ENCODE measurements around the gene SLC4A4.

The SLC4A4 gene

DNA sequence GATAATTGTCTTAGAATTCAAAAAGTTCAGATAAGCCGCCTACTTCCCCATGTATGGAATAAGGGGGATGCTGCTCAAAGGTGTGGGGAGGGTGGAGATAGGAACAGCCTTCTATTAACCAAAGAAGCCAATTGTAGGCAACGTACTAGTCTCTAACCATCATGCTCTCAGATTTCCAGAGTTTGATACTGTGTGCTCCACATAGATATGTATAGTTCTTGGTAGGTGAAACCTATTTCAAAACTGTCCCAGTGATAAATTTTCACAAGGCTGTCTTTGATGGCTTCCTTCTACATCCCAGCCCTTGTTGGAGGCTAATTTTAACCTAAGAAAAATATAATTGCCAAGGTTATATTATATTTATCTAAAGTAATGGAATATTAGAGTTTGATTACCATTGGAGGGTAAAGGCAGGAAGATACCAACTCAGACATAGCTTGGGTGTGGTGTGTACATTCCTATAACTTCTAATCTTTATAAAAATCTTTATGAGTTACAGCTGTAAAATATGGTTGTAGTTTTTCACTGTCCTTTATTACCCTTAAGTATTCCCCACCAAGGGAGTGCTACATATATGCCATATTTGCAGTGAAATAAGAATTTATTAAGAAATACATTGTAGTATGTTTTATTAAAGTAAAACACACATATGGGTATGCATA, 87.7 kb downstream of the SLC4A4 start:
- no peak for DNase-seq

DNA sequence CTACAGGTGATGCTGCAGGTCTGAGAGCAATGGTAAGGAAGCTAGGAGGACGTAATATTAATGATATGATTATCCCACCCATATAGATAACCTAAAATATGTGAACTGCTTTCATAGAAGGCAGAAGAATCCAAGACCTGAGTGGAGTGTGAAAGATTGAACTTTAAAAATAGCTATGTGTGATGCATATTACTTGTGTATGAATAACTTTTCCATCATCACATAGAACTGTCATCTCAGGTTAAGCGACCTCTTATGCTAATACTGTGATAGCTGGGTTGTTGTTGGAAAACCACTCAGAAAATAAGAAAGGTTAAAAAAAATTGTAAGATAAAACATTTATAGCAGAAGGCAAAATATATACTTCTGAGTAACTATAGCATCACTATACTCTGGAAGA, 90.3 kb downstream of the SLC4A4 start:
- DNase-seq, result no peak

DNA sequence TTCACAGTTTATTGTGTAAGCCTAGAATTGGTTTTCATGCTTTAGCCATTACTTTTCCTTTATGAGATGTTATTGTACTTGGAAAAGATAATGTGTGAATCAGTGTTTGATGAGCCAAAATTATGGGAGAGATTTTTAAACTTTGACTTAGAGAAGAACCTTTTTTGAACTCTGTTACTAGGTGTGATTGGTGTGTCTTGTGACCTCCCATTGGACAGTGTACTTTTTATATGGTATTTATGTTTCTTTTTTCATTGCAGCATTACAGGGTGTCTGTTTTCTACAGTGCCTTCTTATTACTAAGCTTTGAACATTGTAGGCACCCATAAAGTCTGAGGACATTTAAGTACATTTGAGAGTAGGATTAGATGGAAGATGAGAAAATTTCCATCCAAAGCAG, 91.1 kb downstream of the SLC4A4 start:
- DNase-seq, result no peak

DNA sequence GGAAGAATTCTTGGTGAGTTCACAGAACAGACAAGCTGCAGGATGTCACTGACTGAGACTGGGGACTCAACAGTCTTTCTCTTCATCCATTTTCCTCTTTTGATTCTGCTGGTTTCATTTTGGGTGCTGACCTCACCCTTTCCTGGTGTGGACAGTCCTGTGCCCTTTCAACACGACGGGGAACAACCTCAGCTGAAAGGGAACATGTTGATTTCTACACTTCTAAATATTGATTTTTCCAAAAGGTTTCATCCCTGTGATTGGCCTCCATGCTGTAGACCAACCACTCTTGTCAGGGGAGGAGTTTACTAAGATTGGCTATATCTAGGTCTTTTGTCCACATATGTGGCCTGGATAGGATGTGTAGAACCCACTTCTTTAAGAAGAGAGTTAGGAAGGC, 91.8 kb downstream of the SLC4A4 start:
- no peak for DNase-seq

DNA sequence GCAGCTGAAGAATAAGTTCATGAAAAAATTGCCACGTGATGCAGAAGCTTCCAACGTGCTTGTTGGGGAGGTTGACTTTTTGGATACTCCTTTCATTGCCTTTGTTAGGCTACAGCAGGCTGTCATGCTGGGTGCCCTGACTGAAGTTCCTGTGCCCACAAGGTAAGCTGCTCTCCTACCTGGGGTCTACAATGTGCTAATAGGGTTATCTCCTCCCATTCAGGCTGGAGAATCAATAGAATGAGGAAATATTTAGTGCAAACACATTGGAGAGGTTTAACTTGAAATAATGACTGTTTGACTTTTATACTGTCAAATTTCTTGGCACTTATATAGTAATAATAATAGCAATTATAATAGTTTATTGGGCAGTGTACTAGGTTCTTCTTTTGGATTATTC, 101.8 kb downstream of the SLC4A4 start:
- DNase-seq, result no peak

DNA sequence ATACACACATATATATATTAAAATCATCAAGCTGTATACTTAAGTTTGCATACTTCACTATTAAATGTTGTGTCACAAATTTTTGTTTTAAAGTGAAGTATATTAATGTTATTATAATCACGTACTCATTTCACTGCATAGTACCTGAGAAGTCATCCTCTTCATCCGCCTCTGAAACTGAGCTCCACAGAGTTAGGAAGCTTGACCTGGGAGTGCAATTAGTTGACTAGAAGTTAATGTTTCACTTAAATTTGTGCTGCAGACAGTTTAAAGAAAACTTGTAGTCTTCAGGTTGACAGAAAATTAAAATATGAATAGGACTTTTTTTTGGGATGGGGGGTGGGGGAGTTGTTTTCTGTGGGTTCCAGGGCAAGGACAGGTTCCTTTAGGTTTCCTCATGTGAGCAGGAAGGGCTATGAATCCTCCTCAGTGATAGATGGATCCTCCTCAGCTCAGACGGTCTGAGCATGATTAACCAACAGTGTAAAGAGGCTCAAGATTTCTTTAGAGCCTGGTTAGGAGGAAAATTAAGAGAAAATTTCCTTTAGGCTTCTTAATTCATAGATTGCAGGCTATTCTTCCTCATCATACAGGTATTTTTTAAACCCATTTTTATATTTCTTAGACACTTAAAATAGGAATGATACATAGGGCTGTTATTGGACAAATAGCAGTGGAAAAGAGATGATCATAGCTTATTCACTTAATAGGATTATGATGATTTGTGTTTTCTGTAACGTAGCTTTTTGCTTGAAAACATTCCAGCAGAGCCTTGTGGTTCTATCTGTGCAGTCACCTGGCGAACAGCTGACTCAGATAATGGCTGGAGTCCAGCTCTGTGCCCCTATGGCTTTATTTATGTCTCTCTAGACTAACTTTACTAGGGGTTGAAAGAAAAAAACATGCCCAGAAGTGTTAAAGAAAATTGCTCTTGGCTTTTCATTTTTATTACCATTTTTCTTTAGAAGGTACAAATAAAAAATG, 102.7 kb downstream of the SLC4A4 start:
- DNase-seq, result no peak

DNA sequence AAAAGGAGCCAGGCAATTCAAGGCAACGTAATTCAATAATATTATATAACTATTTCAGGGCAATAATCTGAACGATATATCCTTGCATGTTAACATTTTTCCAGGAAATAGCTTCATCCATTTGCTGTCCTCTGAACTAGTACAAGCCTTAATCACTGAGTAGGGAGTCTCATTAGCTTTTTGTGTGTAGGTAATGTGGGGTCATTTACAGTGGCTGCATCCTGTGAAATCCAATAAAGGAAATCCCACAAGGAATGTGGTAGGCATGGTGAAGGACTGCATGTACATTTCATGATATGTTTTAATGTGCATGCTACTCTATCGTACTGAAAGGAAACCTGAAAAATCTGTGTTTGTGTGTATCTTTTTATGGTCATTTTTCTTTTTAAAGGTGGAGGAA, 103.5 kb downstream of the SLC4A4 start:
- no peak for DNase-seq

DNA sequence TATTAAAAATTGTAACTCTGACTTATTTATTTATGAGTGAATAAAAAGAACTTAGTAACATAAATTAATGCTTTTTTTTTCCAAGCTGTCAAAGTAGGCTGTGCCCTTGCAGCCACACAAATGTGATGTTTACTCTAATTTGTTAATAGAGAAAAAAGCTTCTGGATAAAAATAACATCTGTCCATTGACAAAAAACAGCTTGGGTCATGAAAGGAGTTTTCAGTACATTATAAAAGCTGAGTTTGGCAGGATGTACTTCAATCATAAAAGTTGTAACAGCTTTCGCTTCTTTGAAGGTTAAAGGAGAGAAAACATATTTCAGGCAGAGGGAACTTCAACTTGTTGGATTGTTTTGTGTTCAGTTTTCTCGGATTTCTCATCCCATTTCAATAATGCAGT, 105.6 kb downstream of the SLC4A4 start:
- DNase-seq, result no peak

DNA sequence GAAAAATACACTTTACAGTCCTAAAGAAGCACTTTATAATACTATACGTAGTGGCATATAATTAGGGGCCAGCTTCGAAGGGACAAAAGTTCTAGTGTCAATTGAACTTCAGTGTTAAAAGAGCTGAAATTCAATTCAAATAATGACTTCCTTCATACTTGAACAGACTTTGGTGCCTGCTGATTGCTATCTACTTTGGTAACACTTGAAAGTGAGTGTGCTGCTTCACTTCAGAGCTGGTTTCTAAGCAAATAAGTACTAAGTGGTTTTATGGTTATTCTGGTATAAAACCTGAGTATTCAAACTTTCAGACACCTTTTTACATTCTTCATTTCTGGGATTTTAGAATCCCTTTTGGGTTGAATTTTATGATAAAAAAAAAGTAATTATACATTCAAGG, 107.0 kb downstream of the SLC4A4 start:
- DNase-seq, result no peak

DNA sequence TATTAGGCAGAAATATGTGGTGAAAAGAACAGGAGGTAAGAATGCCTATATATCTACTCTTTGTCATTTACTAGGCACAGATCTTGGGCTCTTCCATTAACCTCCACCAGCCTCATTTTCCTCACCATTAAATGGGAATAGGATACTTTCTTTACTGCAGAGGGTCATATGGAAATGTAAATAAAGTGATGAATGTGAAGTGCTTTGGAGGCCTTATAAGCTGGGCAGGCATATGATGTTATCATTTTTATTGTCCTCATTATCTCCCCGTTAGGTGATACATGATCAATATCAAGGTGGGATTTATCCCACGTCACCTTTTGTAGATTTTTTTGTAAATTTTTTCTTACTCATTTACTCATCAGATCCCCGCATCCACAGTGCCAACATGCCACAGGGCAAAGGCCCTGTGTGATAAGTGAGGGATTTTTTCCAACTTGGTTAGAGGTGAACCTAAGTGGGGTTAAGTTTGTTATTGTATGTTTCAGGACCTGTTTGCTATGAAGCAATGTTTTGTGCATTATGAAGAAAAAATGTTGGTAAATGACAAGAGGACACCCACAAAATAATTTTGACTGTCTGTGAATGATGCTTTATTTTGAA, 107.8 kb downstream of the SLC4A4 start:
- DNase-seq, result no peak

DNA sequence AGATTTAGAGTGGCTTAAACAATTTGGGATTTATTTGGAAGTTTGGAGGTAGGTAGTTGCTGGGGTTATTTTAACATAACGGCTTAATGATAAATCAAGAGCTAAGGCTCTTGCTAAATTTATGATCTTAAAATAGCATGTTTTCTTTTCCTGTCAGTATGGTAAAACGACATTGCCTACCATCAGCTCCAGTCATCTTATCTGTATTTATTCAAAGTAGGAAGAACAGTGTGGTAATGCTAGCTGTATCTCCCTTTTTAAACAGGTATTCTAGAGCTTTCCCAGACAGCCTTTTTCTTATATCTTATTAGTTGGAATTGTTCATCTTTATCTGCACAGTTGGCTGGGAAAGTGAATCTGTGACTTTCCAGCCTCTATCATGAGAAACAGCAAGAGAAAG, 110.2 kb downstream of the SLC4A4 start:
- DNase-seq, result no peak

DNA sequence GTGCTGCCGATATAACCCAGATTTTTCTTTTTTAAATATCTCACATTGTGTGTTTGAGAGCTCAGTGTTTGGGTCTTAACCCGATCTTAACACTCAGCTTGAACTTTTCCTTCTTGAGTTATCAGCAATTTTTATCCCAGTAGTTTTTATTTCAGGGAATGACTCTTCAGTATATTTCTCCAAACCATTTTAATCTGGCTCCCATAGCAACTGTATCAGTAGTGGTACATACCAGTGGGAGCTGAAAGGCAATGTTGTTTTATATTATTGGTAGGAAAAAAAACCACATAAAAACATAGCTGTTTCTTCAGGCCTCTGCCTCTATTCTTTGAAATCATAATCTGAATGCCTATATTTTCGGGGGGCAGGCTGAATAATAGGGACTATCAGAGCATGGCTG, 111.1 kb downstream of the SLC4A4 start:
- no peak for DNase-seq

DNA sequence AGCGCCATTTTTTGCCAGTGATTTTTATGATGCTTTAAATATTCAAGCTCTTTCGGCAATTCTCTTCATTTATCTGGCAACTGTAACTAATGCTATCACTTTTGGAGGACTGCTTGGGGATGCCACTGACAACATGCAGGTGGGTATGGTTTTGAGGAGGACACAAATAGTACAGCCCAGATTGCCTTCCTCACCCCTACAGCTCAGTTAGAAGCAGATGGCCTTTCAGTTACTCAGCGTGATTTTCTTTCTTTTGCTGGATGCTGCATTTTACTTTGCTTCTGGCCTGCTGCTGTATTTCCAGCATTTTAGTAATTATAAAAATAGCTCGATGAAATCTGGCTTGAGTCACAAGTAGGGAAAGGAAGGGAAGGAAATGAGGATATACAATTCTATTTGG, 114.7 kb downstream of the SLC4A4 start:
- no peak for DNase-seq

DNA sequence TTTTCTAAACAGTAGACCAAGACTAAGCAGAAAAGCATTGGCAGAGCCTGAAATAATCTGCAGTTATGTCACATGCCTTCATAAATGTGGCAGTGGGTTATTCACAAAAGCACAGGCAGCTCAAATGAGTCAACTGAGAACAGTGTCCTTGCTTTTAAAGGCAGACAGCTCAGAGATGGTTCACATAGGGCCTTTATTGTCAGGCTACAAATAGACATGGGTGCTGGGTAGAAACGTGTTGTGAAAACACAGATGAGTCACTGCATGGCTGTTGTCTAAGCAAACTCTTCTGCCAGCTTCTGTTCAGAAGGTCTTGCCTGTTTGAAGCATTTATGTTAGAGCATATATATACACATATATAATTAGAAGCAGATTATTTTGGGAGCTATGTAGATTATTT, 118.0 kb downstream of the SLC4A4 start:
- peak; percentile 82 for DNase-seq

DNA sequence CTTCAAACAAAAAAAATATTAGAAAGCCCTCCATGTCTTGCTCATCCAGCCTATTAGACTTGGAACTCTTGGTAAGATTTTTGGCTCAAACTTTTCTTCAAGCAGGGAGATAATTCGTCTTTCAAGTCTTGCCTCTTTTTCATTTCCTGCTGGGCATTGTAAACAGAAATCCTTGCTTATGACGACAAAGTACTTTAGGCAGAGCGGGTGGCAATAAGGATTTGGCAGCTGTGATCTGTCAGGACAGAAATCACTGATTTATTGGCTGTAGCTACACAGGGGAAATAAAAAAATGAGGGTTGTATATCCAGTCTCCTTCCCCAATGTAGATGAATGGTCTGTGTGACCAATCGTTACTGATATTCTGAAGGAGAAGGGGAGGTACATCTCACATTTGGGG, 121.6 kb downstream of the SLC4A4 start:
- DNase-seq, result no peak

DNA sequence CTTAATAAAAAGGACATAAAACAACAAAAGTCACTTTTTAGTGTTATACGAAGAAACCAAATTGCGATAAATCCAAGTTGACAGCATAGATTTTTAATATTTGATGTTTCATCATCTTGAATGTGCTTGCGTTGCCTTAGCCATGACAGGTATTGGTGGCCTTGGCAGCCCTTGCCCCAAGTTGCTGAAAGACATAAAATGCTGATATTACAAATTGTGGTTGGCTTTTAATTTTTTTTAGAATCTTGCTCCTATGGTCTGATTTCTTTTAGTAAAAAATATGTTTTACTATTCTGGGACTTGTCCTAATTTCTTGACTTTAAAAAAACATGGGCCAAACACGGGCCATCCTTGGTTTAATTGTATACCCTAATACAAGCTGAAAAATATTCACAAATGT, 122.6 kb downstream of the SLC4A4 start:
- DNase-seq, result no peak

DNA sequence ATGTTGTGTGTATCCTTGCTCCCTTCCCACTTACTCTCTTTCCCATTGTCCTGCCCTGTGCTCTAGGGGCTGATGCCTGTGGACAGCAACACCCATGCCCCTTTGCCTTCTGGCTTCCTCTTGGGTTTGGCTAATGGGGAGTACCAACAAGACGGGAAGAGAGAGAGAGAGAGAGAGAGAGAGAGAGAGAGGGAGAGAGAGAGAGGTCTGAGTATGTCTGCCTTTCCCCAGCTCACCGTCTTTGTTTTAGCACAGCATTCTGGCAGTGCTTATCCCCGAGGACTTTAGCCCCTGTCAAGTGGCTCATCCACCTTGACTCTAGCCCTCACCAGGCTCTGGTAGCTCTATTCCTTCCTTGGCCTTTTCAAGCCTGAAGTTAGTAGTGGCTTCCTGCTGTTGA, 128.0 kb downstream of the SLC4A4 start:
- no peak for DNase-seq

DNA sequence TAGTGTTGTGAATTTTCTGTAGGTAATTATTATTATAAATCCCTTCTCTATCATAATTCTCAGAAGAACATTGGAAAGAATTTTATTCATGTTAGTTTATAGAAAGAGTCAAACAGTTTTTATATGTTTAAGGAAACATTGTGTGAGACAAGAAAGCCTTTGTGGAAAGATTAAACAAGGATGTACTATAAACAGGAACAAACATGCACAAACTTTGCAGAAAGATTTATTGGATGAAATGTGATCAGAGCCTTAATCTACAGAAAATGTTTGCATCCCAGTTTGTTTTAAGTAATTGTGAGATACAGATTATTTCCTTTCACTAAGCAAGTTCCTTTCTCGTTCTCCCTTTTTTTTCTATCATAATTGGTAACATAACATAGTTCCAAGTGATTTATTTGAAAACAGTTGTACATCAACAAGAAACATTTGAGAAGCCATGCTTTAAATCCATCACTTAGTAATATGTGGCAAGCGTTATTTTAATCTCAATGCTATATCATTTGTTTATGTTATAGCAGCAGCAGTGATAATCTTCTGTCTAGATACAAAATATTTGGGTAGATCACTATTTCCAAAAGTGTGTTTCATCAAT, 129.4 kb downstream of the SLC4A4 start:
- no peak for DNase-seq

DNA sequence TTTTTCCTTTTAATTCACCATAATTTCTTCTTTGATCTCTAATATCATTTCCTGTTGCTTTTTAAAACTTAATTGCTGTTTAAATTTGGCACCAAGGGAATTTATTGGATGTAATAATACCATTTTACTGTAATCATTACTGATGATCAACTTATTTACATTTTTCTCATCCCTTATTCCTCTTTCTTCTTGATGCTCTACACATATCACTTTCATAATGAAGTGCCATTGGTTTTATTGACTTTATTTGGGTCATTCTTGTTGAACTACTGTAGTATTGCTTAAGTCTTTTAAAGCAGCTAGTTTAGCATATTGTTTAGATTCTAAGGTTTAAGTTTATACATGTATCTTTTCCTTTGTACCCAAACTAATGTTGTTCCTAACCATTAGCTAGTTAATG, 130.7 kb downstream of the SLC4A4 start:
- no peak for DNase-seq

DNA sequence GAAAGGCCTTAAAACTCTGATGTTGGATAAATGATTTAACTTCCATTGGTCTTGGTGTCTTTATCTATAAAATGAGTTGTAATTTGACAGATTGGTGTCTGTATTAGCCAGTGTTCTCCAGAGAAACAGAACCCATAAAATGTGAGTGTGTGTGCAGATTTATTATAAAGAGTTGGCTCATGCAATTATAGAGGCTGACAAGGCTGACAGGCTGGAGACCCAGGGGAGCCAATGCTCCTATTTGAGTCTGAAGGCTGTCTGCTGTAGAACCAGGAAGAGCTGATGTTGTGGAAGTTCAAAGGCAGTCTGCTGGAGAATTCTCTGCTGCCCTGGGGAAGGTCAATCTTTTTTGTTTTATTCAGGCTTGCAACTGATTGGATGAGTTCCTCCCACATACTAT, 131.7 kb downstream of the SLC4A4 start:
- DNase-seq, result no peak

DNA sequence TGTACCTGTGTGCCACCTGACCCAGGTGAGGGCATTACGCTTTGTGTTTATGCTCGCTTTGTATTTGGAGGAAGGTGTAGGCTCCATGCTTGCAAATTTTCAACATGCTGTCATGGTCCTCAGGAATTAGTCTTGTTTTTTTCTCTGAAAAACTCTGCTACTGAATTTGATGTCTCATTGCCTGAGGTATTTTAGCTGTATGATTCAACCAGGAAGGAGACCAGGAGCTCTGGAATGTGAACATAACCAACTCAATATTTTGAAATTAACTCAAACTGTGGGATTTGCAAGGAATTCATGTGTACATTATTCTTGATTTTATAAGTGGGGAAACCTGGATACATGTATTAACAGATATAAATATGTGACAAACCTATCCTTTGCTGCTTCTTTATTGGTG, 134.1 kb downstream of the SLC4A4 start:
- no peak for DNase-seq

DNA sequence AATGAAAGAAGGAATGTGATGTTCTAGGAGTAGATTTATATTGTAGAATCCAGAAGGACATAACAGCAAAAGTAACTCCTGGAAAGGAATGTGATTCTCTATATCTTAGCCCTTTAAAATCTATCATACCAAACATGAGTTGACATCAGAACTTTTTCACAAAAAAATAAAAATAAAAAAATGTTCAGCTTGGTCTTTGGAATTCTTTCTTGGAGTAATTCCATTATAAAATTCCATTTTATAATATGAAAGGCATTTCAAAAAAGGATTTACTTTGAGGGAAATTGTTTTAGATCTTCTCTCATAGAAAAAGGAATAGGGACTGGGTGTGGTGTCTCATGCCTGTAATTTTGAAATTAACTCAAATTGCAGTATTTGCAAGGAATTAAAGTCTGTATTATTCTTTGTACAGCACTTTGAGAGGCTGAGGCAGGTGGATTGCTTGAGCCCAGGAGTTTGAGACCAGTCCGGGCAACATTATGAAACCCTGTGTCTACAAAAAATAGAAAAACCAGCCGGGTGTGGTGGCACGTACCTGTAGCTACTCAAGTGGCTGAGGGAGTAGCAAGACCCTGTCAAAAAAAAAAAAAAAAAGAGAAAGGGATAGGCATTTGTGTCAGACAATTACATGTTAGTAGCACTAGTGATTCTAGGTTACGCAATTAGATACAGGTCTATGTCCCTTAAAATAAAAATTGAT, 134.9 kb downstream of the SLC4A4 start:
- no peak for DNase-seq

DNA sequence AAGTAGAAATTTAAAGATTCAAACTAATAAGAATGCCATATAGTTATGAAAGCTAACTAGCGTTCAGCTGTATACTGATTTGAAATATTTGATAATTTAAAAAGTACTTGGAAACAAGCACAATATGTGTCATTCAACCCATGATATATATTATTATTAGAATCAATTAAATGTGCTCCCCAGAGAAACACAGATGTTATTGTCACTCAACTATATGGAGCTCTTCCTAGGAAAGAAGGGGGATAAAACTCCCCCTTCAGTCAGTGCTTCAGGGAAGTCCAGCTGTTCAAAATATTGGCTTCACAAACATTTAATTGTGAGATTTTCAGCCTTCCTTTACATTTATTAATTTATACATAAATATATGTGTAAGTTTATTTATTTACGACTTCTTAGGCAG, 135.9 kb downstream of the SLC4A4 start:
- DNase-seq, result no peak

Measured in islet precursor cell (in vitro differentiated cells).